ENCODE measurements around the gene EML5.

DNA sequence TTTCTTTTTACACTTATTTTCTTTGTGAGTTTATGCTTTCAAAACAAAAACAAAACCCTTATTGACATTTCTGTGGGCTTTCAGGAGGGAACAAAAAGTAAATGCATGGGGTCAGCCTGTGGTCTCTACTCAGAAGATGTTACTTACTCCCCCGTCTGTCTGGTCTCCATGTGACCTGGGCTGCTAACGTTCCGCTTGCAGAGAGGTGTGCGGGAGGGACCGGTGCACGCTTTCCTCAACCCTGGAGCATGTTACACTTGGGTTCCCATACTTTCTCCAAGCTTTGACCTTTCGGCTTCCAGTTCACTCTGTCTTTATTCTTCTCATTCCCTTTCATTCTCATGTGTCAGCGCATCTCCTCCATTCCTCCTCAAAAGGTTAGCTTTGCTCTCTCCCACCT is 193.4 kb downstream of the EML5 start:
- TF ChIP-seq MYBL2 (CRISPR knock-in tag; IDR thresholded peaks at IDR 0.05) (no peak), GRHL2 (CRISPR knock-in tag; IDR thresholded peaks at IDR 0.05; ENCODE audit: insufficient replicate concordance, severe bottlenecking) (no peak), JUN (CRISPR knock-in tag; IDR thresholded peaks at IDR 0.05) (no peak), NR2C2 (CRISPR knock-in tag; IDR thresholded peaks at IDR 0.05) (no peak), FOXP1 (CRISPR knock-in tag; IDR thresholded peaks at IDR 0.05; ENCODE audit: borderline replicate concordance) (no peak), SP1 (CRISPR knock-in tag; conservative IDR thresholded peaks at IDR 0.05) (no peak), NR3C1 (CRISPR knock-in tag; conservative IDR thresholded peaks at IDR 0.05; ENCODE audit: low read depth) (no peak), ETV6 (CRISPR knock-in tag; IDR thresholded peaks at IDR 0.05) (no peak), NR1H2 (CRISPR knock-in tag; IDR thresholded peaks at IDR 0.05) (no peak)
- TF ChIP-seq, protein P1, sequence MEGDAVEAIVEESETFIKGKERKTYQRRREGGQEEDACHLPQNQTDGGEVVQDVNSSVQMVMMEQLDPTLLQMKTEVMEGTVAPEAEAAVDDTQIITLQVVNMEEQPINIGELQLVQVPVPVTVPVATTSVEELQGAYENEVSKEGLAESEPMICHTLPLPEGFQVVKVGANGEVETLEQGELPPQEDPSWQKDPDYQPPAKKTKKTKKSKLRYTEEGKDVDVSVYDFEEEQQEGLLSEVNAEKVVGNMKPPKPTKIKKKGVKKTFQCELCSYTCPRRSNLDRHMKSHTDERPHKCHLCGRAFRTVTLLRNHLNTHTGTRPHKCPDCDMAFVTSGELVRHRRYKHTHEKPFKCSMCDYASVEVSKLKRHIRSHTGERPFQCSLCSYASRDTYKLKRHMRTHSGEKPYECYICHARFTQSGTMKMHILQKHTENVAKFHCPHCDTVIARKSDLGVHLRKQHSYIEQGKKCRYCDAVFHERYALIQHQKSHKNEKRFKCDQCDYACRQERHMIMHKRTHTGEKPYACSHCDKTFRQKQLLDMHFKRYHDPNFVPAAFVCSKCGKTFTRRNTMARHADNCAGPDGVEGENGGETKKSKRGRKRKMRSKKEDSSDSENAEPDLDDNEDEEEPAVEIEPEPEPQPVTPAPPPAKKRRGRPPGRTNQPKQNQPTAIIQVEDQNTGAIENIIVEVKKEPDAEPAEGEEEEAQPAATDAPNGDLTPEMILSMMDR (IDR thresholded peaks at IDR 0.05): no peak
- TF ChIP-seq, protein P2, sequence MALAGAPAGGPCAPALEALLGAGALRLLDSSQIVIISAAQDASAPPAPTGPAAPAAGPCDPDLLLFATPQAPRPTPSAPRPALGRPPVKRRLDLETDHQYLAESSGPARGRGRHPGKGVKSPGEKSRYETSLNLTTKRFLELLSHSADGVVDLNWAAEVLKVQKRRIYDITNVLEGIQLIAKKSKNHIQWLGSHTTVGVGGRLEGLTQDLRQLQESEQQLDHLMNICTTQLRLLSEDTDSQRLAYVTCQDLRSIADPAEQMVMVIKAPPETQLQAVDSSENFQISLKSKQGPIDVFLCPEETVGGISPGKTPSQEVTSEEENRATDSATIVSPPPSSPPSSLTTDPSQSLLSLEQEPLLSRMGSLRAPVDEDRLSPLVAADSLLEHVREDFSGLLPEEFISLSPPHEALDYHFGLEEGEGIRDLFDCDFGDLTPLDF (CRISPR knock-in tag; IDR thresholded peaks at IDR 0.05): no peak
- TF ChIP-seq, protein P3, sequence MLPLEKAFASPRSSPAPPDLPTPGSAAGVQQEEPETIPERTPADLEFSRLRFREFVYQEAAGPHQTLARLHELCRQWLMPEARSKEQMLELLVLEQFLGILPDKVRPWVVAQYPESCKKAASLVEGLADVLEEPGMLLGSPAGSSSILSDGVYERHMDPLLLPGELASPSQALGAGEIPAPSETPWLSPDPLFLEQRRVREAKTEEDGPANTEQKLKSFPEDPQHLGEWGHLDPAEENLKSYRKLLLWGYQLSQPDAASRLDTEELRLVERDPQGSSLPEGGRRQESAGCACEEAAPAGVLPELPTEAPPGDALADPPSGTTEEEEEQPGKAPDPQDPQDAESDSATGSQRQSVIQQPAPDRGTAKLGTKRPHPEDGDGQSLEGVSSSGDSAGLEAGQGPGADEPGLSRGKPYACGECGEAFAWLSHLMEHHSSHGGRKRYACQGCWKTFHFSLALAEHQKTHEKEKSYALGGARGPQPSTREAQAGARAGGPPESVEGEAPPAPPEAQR (CRISPR knock-in tag; IDR thresholded peaks at IDR 0.05): no peak
